GM12874 (cell line): Measurements from ENCODE around the gene OR6C75.

Experiments used
- CTCF ChIP-seq: IDR thresholded peaks from 2 replicates; pipeline ENCODE4 v1.5.1; 2011; ENCODE audit warnings: low read depth, mild to moderate bottlenecking, control low read depth, low read length, moderate library complexity; ENCODE audit not compliant: insufficient read depth

Gene OR6C75

GRCh38 chr12:55362675-55363074 lies at the start of gene OR6C75:
Gene OR6C75 (plus strand): TSS chr12:55362975. CDS start chr12:55365111, 2,136 bp downstream.
- TF ChIP-seq CTCF, result no peak

- TF ChIP-seq CTCF, result no peak
Observed at GRCh38 chr12:55314043-55314442, 48.7 kb upstream of the OR6C75 start, which contains the start of gene OR6C1. Gene OR6C1 (plus strand): TSS chr12:55314343. CDS start chr12:55320600, 6,257 bp downstream.

- no peak for TF ChIP-seq CTCF
Observed at GRCh38 chr12:55320201-55320600, 42.6 kb upstream of the OR6C75 start.

GRCh38 chr12:55330446-55330845 lies 32.3 kb upstream of the OR6C75 start, which contains the start of gene OR6C3:
Gene OR6C3 (plus strand): TSS chr12:55330746. CDS start chr12:55331701, 955 bp downstream.
- no peak for TF ChIP-seq CTCF

GRCh38 chr12:55336002-55336401 lies 26.8 kb upstream of the OR6C75 start:
- TF ChIP-seq CTCF, result no peak

GRCh38 chr12:55365086-55365485 lies 2.3 kb downstream of the OR6C75 start:
- TF ChIP-seq CTCF, result no peak

GRCh38 chr12:55372521-55372920 lies 9.7 kb downstream of the OR6C75 start:
- TF ChIP-seq CTCF, result no peak
